ENCODE results near the gene TK2.

Gene TK2

GRCh38 chr16:66566051-66566901 lies 16.4 kb upstream of the TK2 start, which contains the start of gene CMTM1:
TSS of gene CMTM1 (plus strand) at chr16:66566439. CDS start at chr16:66566514, 75 bp downstream.
- Histone ChIP-seq H3K27ac (ENCODE audit: low read length) (no peak within 1 kb of the TSS), H3K9ac (ENCODE audit: low read length) (no peak within 1 kb of the TSS), H3K9me3 (replicated peaks; ENCODE audit: insufficient read depth, low read length) (no peaks in the 10 kb centered on the region), H3K36me3 (replicated peaks; ENCODE audit: insufficient read depth, low read length) (peaks cover 18% of the 10 kb centered on the region), H3K4me3 (ENCODE audit: low read length) (no peak within 1 kb of the TSS), H2AFZ (ENCODE audit: low read length) (no peak within 1 kb of the TSS), H3K79me2 (ENCODE audit: low read length) (peaks cover 48% of the 10 kb centered on the region), H3K9me2 (replicated peaks; ENCODE audit: insufficient read depth, low read length) (no peaks in the 10 kb centered on the region), H3K4me1 (ENCODE audit: low read length) (no peaks in the 10 kb centered on the region), H3K4me2 (ENCODE audit: low read depth, low read length) (no peak within 1 kb of the TSS), H4K20me1 (ENCODE audit: insufficient read depth, low read length) (no peaks in the 10 kb centered on the region), H3K27me3 (replicated peaks; ENCODE audit: insufficient read depth, low read length) (no peaks in the 10 kb centered on the region), H3F3A (ENCODE audit: insufficient read depth, low read length) (0 out of 2 replicates have a peak, but pooled peaks cover 5% of the 10 kb centered on the region)
- TF ChIP-seq EZH2phosphoT487 (IDR thresholded peaks at IDR 0.05; ENCODE audit: low read length): no peak
- TF ChIP-seq CTCF (IDR thresholded peaks at IDR 0.05; ENCODE audit: low read length): no peak
- no peak for TF ChIP-seq EZH2 (optimal IDR thresholded peaks at IDR 0.05; ENCODE audit: low read depth, low read length)
- DNase-seq: no peak

- Histone ChIP-seq H3K4me3 (ENCODE audit: low read length) (no peak overlapping the region), H3K4me2 (ENCODE audit: low read depth, low read length) (no peak overlapping the region), H3K4me1 (ENCODE audit: low read length) (peaks cover 4% of the 10 kb centered on the region; the same call in 1 of the 2 replicates), H3K27ac (ENCODE audit: low read length) (no peak overlapping the region), H3K27me3 (replicated peaks; ENCODE audit: insufficient read depth, low read length) (no peaks in the 10 kb centered on the region), H3K9me2 (replicated peaks; ENCODE audit: insufficient read depth, low read length) (no peaks in the 10 kb centered on the region), H4K20me1 (ENCODE audit: insufficient read depth, low read length) (0 out of 2 replicates have a peak, but pooled peaks cover 2% of the 10 kb centered on the region), H3K79me2 (ENCODE audit: low read length) (peaks cover 73% of the 10 kb centered on the region), H3K9ac (ENCODE audit: low read length) (no peak overlapping the region), H3F3A (ENCODE audit: insufficient read depth, low read length) (no peaks in the 10 kb centered on the region), H3K9me3 (replicated peaks; ENCODE audit: insufficient read depth, low read length) (no peaks in the 10 kb centered on the region), H2AFZ (ENCODE audit: low read length) (no peak overlapping the region), H3K36me3 (replicated peaks; ENCODE audit: insufficient read depth, low read length) (peaks cover 19% of the 10 kb centered on the region)
- TF ChIP-seq EZH2phosphoT487 (IDR thresholded peaks at IDR 0.05; ENCODE audit: low read length) (no peak), CTCF (IDR thresholded peaks at IDR 0.05; ENCODE audit: low read length) (no peak), EZH2 (optimal IDR thresholded peaks at IDR 0.05; ENCODE audit: low read depth, low read length) (no peak)
- no peak for DNase-seq
These were observed 13.8 kb upstream of the TK2 start for GRCh38 chr16:66563574-66564334.

DNA sequence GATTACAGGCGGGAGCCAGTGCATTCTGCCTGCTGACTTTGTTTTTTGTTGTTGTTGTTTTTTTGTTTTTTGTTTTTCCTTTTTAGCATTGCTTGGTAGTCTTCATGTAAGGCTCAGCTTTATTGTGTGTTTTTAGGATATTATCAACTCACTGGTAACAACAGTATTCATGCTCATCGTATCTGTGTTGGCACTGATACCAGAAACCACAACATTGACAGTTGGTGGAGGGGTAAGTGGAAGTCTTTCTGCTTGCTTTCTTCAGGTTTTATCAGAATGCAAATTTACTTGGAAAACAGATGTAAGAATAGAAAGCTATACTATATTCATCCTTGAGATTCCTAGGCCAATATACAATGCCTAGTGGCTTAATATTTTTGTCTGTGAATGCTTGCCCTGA lies 13.1 kb upstream of the TK2 start:
- no peaks in the 10 kb centered on the region for H3K27me3 ChIP-seq (replicated peaks; ENCODE audit: insufficient read depth, low read length)
- H3K4me3 ChIP-seq (ENCODE audit: low read length): no peak overlapping the region
- no peaks in the 10 kb centered on the region for H3F3A ChIP-seq (ENCODE audit: insufficient read depth, low read length)
- H3K27ac ChIP-seq (ENCODE audit: low read length): no peak overlapping the region
- H2AFZ ChIP-seq (ENCODE audit: low read length): no peak overlapping the region
- DNase-seq: no peak
- H3K9me3 ChIP-seq (replicated peaks; ENCODE audit: insufficient read depth, low read length): no peaks in the 10 kb centered on the region
- H3K9ac ChIP-seq (ENCODE audit: low read length): no peak overlapping the region
- peaks cover 27% of the 10 kb centered on the region for H3K36me3 ChIP-seq (replicated peaks; ENCODE audit: insufficient read depth, low read length)
- H3K4me2 ChIP-seq (ENCODE audit: low read depth, low read length): no peak overlapping the region
- H4K20me1 ChIP-seq (ENCODE audit: insufficient read depth, low read length): peaks cover 6% of the 10 kb centered on the region; the same call in 1 of the 2 replicates
- TF ChIP-seq EZH2 (optimal IDR thresholded peaks at IDR 0.05; ENCODE audit: low read depth, low read length): no peak
- TF ChIP-seq EZH2phosphoT487 (IDR thresholded peaks at IDR 0.05; ENCODE audit: low read length): no peak
- TF ChIP-seq CTCF (IDR thresholded peaks at IDR 0.05; ENCODE audit: low read length): no peak
- H3K9me2 ChIP-seq (replicated peaks; ENCODE audit: insufficient read depth, low read length): no peaks in the 10 kb centered on the region
- peaks cover 4% of the 10 kb centered on the region; the same call in 1 of the 2 replicates for H3K4me1 ChIP-seq (ENCODE audit: low read length)
- H3K79me2 ChIP-seq (ENCODE audit: low read length): peaks cover 81% of the 10 kb centered on the region

Data from MM.1S (cell line).